ENCODE results near the gene KSR1.

DNA sequence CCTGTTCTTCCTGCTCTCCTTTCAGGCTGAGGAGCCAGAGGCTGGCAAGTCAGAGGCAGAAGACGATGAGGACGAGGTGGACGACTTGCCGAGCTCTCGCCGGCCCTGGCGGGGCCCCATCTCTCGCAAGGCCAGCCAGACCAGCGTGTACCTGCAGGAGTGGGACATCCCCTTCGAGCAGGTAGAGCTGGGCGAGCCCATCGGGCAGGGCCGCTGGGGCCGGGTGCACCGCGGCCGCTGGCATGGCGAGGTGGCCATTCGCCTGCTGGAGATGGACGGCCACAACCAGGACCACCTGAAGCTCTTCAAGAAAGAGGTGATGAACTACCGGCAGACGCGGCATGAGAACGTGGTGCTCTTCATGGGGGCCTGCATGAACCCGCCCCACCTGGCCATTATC lies 149.2 kb downstream of the KSR1 start:
- TF ChIP-seq, protein P1, sequence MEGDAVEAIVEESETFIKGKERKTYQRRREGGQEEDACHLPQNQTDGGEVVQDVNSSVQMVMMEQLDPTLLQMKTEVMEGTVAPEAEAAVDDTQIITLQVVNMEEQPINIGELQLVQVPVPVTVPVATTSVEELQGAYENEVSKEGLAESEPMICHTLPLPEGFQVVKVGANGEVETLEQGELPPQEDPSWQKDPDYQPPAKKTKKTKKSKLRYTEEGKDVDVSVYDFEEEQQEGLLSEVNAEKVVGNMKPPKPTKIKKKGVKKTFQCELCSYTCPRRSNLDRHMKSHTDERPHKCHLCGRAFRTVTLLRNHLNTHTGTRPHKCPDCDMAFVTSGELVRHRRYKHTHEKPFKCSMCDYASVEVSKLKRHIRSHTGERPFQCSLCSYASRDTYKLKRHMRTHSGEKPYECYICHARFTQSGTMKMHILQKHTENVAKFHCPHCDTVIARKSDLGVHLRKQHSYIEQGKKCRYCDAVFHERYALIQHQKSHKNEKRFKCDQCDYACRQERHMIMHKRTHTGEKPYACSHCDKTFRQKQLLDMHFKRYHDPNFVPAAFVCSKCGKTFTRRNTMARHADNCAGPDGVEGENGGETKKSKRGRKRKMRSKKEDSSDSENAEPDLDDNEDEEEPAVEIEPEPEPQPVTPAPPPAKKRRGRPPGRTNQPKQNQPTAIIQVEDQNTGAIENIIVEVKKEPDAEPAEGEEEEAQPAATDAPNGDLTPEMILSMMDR (conservative IDR thresholded peaks at IDR 0.05 in 1 of 2, IDR thresholded peaks at IDR 0.05 in 1 of 2; ENCODE audit: low read depth in 1 of 2, low read length in 2 of 2) = no peak
- no peak for TF ChIP-seq EZH2 (IDR thresholded peaks at IDR 0.05; ENCODE audit: low read length, missing control alignments)
